ENCODE results near the gene ZNF689. TPM values are rescaled to one million over a fixed set of nuclear protein-coding genes. Genes with fewer than 3 reads are reported as not detected.

ZNF689 gene
- total and polyA plus RNA-seq, 2 of the 13 experiments (the other 11 are each of a cell fraction or from before 2014, with no cell fraction given) = 9.7 to 19.5 TPM

- TF ChIP-seq KLF13 (CRISPR knock-in tag; IDR thresholded peaks at IDR 0.05) = peak; percentile 67; the same call in 1 of the 2 replicates
- no peak for TF ChIP-seq STAG1 (CRISPR knock-in tag; IDR thresholded peaks at IDR 0.05)
- no peak for TF ChIP-seq NR3C1 (CRISPR knock-in tag; IDR thresholded peaks at IDR 0.05)
- TF ChIP-seq TCF7L2 (IDR thresholded peaks at IDR 0.05; ENCODE audit: low read depth, low read length) = no peak
- no peak for TF ChIP-seq ZNF354B (CRISPR knock-in tag; IDR thresholded peaks at IDR 0.05)
- TF ChIP-seq MZF1 (CRISPR knock-in tag; IDR thresholded peaks at IDR 0.05; ENCODE audit: borderline replicate concordance) = peak; percentile 71; the same call in 1 of the 2 replicates
- TF ChIP-seq ZBTB7B (CRISPR knock-in tag; IDR thresholded peaks at IDR 0.05) = no peak
- TF ChIP-seq HNRNPK (IDR thresholded peaks at IDR 0.05; ENCODE audit: low read depth, low read length, poor library complexity, severe bottlenecking) = no peak
- TF ChIP-seq IRX3 (CRISPR knock-in tag; IDR thresholded peaks at IDR 0.05; ENCODE audit: borderline replicate concordance, low read depth) = no peak
- no peak for TF ChIP-seq TARDBP (CRISPR knock-in tag; IDR thresholded peaks at IDR 0.05)
- TF ChIP-seq MIXL1 (CRISPR knock-in tag; IDR thresholded peaks at IDR 0.05) = no peak
- TF ChIP-seq ZGPAT (CRISPR knock-in tag; IDR thresholded peaks at IDR 0.05) = no peak
- no peak for TF ChIP-seq ZNF678 (CRISPR knock-in tag; IDR thresholded peaks at IDR 0.05)
- no peak for TF ChIP-seq CC2D1A (CRISPR knock-in tag; IDR thresholded peaks at IDR 0.05)
- TF ChIP-seq KAT7 (CRISPR knock-in tag; IDR thresholded peaks at IDR 0.05; ENCODE audit: borderline replicate concordance) = no peak
- TF ChIP-seq ZNF460 (CRISPR knock-in tag; IDR thresholded peaks at IDR 0.05; ENCODE audit: borderline replicate concordance) = peak; percentile 87; the same call in 1 of the 2 replicates
- no peak for TF ChIP-seq ZNF572 (CRISPR knock-in tag; IDR thresholded peaks at IDR 0.05)
- TF ChIP-seq ZNF256 (CRISPR knock-in tag; conservative IDR thresholded peaks at IDR 0.05) = no peak
- TF ChIP-seq RAD21 (CRISPR knock-in tag; IDR thresholded peaks at IDR 0.05) = 0 out of 2 replicates have a peak, but pooled peaks have one; percentile 3
- 0 out of 2 replicates have a peak, but pooled peaks have one; percentile 43 for TF ChIP-seq HES4 (CRISPR knock-in tag; IDR thresholded peaks at IDR 0.05; ENCODE audit: borderline replicate concordance)
- TF ChIP-seq ZBTB20 (CRISPR knock-in tag; IDR thresholded peaks at IDR 0.05; ENCODE audit: borderline replicate concordance, low read depth) = peak; percentile 12; the same call in 1 of the 2 replicates
- TF ChIP-seq GTF3A (CRISPR knock-in tag; conservative IDR thresholded peaks at IDR 0.05) = no peak; the same call in 1 of the 2 replicates
- TF ChIP-seq ZBTB8A (CRISPR knock-in tag; IDR thresholded peaks at IDR 0.05; ENCODE audit: borderline replicate concordance, low read depth) = no peak
- TF ChIP-seq LBX2 (CRISPR knock-in tag; IDR thresholded peaks at IDR 0.05; ENCODE audit: borderline replicate concordance) = peak; percentile 60; the same call in 1 of the 2 replicates
- no peak for TF ChIP-seq ATF6 (CRISPR knock-in tag; conservative IDR thresholded peaks at IDR 0.05)
- TF ChIP-seq HOXD1 (CRISPR knock-in tag; IDR thresholded peaks at IDR 0.05) = no peak; the same call in 1 of the 2 replicates
- TF ChIP-seq ZIK1 (CRISPR knock-in tag; IDR thresholded peaks at IDR 0.05; ENCODE audit: borderline replicate concordance, low read depth) = no peak
- no peak for TF ChIP-seq ZNF282 (IDR thresholded peaks at IDR 0.05; ENCODE audit: partially characterized antibody)
- no peak for TF ChIP-seq SNAPC2 (CRISPR knock-in tag; IDR thresholded peaks at IDR 0.05)
- no peak for TF ChIP-seq POLR2AphosphoS5 (IDR thresholded peaks at IDR 0.05; ENCODE audit: low read depth, low read length)
- no peak for TF ChIP-seq GATAD2A (CRISPR knock-in tag; IDR thresholded peaks at IDR 0.05)
These were observed 51.3 kb downstream of the ZNF689 start (continued) for GRCh38 chr16:30558789-30559377.

Data from HepG2 (cell line).